GM19463 (cell line): Measurements from ENCODE around the gene DNAI4.
"Not testable (repeated sequence)": the region's sequence is repeated elsewhere in the genome, so short reads cannot be mapped to it uniquely, and the experiment has no call there.

Source experiments
- ATAC-seq: cut with Tn5 transposase; IDR thresholded peaks from one replicate; pipeline ENCODE4 v1.9.1; 2021; ENCODE audit warnings: mild to moderate bottlenecking, moderate library complexity; ENCODE audit not compliant: unreplicated experiment

The DNAI4 gene, protein sequence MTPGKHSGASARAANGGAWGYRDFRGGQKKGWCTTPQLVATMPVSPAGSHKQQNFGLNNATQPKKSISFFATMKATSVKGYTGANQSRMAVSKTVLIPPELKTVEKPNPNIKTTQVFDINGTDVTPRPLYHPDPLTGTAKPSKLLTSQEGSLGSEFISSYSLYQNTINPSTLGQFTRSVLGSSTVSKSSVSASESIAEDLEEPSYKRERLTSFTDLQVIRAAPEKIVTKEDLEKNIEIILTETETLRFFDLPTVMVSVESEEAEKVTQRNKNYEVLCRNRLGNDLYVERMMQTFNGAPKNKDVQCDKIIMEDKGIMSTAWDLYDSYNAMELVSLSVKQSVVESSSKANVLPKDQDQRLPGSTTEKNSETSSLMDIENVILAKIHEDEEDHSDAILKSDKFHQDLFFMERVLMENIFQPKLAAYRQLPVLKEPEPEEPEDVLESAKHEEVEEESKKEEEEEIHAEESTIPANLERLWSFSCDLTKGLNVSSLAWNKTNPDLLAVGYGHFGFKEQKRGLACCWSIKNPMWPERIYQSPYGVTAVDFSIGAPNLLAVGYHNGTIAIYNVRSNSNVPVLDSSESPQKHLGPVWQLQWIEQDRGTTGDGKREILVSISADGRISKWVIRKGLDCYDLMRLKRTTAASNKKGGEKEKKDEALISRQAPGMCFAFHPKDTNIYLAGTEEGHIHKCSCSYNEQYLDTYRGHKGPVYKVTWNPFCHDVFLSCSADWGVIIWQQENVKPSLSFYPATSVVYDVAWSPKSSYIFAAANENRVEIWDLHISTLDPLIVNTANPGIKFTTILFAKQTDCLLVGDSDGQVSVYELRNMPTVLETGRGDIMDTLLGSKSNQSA

DNA sequence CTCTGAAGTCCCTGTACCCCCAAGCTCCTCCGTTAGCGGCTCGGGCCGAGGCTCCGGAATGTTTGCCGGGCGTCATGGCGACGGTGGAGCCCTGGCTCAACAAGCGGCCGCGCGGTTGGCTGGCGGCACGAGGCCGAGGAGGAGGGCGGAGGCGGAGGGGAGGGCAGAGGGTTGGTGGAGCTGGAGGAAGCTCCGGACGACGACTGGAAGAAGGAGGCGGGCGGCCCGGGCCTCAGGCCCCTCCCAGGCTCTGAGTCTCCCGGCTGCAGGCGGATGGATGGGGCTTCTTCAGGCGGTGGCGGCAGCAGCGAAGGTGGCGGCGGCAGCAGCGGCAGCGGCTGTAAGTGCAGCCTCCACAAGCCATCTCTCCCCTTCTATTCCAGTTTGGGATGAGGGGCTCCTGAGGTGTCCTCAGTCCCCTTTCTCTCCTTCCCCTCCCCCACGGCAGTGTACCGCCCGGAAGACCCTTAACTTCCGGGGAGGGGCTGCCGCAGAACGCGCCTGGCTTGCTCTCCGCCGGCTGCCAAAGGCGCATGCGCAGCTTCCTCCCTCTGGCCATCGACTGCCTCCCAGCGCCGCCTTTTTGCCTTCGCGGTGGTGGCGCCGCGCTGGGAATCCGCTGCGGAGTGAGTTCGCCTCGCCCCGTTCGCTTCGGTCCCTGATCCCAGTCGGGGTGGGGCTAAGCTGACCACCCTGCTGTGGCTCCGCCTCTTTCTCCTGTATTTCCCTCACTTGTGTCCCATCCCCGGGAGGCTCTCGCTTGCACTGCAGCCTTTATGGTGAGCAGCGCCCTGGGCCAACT lies at the start of gene DNAI4, which contains the start of gene MIER1:
DNAI4 (minus strand) TSS at position 101 of the 802 bp plus-strand sequence; CDS start at position 76, 25 bp downstream.
MIER1 (plus strand) TSS at position 235 of the 802 bp plus-strand sequence; CDS start at position 274, 39 bp downstream.
- ATAC-seq: peak; percentile 93

DNA sequence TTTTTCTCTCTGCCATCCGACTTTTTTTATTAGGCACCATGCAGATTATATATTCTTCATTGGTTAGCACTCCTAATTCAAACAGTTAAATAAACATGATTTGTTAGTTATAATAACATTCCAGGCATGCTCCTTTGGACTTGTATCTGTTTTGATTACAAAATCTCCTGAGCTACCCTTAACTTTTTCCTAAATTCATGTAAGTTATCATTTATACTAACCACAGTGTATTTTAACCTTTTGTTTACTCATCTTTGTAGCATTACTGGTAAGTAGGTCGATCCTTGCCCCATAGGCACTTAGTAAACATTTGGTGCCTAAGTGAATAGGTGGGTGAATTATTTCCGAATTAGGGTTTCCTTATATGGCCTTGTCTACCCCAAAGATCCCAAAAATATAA lies 43.9 kb upstream of the DNAI4 start:
- no peak for ATAC-seq

DNA sequence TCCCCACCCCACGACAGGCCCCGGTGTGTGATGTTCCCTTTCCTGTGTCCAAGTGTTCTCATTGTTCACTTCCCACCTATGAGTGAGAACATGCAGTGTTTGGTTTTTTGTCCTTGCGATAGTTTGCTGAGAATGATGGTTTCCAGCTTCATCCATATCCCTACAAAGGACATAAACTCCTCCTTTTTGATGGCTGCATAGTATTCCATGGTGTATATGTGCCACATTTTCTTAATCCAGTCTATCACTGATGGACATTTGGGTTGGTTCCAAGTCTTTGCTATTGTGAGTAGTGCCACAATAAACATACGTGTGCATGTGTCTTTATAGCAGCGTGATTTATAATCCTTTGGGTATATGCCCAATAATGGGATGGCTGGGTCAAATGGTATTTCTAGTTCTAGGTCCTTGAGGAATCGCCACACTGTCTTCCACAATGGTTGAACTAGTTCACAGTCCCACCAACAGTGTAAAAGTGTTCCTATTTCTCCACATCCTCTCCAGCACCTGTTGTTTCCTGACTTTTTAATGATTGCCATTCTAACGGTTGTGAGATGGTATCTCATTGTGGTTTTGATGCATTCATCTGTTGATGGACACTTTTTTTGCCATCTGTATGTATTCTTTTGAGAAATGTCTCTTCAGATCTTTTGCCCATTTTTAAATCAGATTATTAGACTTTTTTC lies 41.7 kb upstream of the DNAI4 start:
- ATAC-seq: not testable (repeated sequence)

DNA sequence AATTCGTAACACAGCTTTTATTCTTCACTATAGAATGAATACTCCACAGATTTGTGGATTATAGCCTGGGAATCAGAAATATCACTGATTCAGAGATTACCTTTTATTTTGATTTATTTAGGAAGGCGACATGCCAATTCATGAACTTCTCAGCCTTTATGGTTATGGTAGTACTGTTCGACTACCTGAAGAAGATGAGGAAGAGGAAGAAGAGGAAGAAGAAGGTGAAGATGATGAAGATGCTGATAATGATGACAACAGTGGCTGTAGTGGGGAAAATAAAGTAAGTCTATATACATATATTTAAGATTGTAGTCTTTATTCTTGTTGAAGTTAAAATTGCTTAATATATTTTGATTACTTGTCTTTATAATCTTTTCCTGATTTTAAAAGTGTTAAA lies 33.3 kb upstream of the DNAI4 start:
- no peak for ATAC-seq

DNA sequence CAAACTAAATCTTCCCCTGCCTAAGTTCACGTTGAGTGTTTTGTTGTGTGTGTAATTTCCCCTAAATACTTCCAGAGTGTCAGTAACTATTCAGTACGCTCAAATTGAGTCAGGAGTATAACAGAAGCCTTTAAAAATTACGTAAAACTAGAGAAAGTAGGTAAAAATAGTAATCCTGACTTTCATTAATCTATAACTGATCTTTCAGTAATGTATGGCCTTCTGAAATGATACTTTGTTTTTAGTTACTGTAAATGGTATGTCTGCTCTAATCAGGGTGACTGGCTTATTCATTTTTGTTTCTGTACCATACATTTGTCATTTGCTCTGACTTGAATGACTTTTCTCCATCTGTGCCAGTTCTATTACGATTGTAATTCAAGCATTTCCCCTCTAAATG lies 29.6 kb upstream of the DNAI4 start:
- ATAC-seq: peak; percentile 85

DNA sequence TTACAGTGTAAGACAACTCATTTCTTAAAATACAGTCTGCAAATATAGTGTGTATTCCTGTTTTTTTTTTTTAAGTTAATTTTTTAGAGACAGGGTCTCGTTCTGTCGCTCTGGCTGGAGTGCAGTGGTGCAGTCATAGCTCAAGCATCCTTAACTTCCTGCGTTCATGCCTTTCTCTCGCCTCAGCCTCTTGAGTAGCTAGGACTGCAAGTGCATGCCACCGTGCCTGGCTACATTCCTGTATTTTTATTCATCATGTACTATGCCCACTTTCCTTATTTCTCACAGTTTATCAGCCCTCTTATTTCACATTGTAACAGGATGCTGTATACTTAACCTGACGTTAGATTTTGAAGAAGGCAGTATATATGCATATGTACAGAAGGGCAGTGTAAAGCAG lies 26.9 kb upstream of the DNAI4 start:
- no peak for ATAC-seq

DNA sequence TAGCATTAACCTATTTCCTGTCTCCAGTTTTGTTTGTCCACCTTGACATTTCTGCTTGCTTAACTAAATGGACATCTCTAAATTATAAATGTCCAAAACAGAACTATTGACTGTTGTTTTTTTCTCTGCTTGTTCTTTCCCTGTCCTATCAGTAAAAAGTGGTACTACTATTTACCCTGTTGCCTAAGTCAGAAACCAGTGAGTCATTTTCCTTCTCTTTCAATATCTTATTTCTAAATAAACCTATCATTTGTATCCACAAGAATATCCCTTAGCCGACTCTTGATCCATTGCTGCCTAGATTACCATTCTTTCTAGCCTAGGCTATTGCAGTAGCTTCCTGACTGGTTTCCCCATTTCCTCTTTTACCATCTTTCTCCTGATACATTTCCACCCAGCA lies 22.6 kb upstream of the DNAI4 start:
- ATAC-seq: no peak

DNA sequence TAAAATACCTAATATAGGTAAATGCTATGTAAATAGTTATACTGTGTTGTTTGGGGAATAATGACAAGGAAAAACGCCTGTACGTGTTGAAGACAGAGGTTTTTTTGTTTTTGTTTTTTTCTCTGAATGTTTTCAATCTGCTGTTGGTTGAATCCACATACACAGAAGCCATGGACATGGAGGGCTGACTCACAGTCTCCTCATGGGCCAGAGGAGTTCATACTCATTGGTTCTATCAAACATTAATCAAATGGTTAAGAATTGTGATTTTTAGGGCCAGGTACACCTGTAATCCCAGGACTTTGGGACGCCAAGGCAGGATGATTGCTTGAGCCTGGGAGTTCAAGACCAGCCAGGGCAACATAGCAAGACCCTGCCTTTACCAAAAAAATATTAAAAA lies 20.7 kb upstream of the DNAI4 start:
- ATAC-seq: no peak

DNA sequence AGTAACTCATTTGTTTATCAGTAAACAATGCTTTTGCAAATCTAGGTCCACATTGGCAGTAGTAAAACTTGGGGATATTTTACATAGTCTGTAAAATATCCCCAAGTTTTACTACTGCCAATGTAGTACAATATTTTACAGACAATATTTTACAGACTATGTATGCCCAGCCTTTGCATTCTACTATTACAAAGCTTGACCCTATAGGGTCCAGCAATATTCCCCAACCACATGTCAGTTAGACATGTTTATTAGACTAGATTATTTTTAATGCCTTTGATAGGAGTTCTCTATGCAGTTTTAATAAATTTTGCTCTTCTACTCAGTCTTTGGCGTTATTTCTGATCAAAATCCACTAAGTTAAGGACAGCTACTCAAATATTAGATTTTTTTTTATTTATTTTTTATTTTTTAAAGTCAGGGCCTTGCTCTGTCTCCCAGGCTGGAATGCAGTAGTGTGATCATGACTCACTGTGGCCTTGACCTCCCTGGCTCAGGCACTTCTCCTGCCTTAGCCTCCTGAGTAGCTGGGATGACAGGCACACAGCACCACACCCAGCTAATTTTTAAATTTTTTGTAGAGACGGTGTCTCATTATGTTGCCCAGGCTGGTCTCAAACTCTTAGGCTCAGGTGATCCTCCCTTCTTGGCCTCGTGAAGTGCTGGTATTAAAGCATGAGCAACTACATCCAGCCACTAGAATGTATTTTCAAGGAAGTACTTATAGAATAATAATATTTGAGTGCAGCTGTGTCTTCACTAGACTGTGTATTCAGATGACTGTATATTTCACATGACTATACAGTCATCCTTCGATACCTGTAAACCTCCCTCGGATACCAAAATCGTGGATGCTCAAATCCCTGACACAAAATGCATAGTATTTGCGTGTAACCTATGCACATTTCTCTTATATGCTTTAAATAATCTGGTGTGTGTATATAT lies 19.9 kb upstream of the DNAI4 start:
- no peak for ATAC-seq

DNA sequence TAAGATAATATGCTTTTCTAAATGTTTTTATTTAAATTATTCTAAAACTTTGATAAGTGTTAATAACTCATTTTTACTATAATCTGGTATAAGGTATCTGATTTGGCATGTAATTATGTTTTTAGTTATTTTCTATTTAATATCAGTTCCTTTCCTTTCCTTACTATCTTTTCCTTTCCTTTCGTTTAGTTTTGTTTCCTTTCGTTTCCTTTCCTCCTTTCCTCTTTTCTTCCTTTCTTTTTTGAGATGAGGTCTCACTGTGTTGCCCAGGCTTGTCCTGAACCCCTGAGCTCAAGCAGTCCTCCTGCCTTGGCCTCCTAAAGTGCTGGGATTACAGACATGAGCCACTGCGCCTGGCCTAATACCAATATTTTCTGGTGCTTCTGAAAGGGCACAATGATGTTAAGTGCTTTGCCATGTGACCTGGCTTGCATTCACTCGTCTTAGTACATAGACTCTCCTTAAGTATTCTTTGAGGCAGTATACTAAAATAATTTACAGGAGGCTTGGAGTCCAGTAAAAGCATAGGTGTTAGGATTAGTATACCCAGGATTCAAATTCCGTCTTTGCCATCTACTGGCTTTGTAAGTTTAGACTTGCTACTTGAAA lies 18.8 kb upstream of the DNAI4 start:
- no peak for ATAC-seq

DNA sequence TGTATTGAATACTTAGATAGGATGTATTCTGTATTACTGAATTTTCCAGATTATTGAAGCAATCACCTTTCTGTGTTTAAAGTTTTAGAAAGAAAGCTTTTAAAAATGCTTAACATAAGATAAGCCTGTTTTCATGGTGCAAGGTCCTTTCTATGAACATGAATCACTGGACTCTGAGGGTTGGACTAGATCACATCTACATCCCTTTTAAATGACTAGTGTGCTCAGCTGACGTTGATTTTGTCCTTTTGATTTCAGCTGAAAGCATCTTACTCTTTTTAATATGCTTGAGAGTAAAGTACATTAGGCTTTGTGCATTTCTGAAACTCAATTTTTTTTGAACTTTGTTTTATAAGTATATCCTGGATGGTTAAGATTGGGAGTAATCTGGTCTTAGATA lies 16.3 kb upstream of the DNAI4 start:
- ATAC-seq: no peak

DNA sequence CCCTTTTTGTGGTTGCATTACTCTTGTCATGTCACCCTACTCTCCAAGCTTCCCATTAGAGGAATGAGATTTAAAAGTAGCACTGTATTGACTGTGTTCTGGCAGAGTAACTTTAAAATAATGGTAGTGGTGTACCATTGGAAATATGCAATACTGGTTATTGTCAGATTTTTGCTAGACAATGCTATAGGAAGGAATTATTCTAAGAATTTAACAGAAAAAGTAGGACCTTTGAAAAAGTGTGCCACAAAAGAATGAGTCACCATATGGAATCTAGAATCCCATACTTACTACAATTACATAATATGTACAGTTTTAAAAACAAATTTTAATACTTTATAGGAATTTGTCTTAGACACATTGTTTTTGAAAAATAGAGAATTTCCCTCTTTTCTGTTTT lies 14.0 kb upstream of the DNAI4 start:
- ATAC-seq: no peak

DNA sequence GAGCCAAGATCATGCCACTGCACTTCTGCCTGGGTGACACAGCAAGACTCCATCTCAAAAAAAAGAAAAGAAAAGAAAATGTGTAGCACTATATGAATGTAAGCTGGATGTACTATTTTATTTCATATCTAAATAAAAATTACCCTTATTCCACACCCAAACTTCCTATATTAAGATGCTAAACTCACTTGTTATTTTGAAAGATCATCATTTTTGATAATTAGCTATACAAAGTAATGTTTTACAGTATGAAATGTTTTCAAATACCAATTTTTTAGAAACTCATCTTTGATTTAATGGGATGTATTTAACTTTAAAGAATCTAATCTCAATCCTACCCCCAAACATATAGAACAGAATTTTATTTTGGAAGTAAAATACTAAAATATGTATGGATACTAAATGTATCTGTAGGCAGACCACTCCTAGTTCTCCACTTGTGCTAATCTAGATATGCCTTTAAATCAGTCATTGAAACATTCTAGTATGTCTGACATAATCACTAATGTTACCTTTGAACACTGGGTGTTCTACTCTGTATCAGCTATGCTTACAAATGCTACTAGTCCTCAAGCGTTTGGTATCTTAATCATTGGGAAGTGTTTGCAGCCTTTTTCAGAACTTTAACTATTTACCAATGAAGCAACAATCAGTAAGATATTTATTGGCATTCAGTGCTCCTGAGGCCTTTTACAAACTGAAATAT lies 13.0 kb upstream of the DNAI4 start:
- no peak for ATAC-seq

DNA sequence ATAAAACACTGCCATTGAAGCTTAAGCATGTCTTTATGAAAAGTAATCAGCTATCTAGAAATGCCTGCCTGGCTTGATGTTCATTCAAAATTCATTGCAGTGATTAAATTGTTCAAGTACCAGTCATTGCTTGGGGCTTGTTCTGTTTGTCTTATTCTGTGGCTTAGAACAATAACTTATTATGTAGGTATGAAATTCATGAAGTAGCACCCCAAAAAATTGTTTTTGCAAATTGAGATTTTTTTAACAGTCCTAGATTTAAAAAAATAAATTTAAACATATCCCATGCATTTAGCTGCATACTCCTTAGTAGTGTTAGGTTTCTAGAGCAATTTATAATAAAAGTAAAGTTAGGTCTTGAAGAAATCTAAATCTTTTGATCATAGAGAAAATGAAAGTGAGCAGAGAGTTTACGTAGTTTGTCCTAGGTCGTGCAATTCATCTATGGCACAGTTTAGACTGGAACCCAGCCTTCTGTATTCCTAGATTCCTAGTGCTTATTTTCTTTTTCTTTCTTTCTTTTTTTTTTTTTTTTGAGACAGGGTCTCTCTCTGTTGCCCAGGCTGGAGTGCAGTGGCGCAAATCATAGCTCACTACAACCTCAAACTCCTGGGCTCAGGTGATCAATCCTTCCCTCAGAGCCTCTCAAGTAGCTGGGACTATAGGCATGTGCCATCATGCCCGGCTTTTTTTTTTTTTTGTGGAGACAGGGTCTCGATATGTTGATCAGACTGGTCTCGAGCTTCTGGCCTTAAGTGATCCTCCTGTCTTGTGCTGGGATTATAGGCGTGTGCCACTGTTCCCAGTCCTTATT lies 9.4 kb upstream of the DNAI4 start:
- ATAC-seq: no peak

DNA sequence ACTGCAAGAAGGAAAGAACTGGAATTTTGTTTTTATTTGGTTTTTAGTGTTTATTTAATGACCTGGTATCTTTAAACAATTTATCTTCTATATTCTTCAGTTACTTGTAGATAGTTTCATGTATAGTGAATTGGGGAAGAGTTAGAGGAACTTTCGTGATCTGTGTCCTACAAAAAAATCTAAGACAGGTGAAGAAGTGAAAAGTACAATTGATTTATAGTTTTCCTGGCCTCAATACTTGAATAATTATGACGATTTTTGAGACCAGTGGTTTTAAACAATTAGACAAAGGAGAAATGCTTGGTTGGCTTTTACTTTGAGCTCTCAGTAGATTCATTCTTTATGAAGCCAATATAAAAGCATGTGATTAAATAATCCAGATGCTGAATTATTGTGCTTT lies 7.6 kb upstream of the DNAI4 start:
- ATAC-seq: no peak

DNA sequence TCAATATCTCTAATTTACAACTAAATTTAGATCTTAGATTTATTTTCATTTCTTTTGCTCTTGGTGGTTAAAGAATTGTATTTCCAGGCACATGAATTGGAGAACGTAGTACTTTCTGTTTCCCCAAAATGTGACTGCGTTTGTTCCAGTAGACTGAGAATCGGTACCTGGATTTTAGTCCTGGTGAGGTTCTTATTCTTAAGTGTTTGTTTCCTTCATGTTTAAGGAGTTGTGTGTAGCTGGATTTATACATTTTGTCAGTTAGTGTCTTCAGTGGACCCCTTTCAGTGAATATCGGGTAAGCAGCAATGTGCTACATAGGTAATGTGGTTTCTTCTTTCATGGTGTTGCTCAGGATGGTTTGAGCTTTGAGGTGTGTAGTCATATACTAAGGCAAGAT lies 6.9 kb upstream of the DNAI4 start:
- ATAC-seq: no peak

DNA sequence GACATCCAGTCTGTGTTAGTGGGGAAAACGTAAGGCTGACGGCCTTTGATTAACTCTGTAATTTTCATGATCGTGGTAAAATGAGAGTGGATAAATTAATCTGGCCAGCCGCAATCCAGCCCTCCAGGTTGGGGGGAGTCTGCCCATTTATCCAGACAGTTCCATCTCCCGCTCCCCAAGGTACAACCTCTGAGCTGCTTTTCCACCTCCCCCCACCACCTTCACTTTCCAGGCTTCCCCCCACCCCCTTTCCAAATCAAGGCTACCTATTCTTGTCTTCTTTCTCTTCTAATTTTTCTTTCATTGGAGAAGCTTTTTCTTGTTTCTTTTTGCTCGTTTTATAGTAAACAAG lies 6.1 kb upstream of the DNAI4 start:
- ATAC-seq: no peak
